CD4-positive, alpha-beta T cell (primary cell): ENCODE measurements around the gene IFITM10. TPM values are rescaled to one million over a fixed set of nuclear protein-coding genes. Genes with fewer than 3 reads are reported as not detected.
A peak's percentile ranks its signal among the peaks of the same experiment; 100 is the strongest.

Experiments used
- ATAC-seq: fragments of 200-7000 bp; cut with Tn5 transposase; one replicate; pipeline ENCODE4 v1.10.0; 2022; ENCODE audit warnings: mild to moderate bottlenecking; ENCODE audit not compliant: poor library complexity
- CTCF ChIA-PET: fragments of 350-600 bp; sonication (Branson Sonifier 250); formaldehyde crosslinking; loops from one replicate; lab custom pipeline; 2021; ENCODE audit warnings: antibody characterized with exemption, inconsistent platforms; lab: Charles Lee
- POLR2A ChIA-PET: fragments of 350-600 bp; sonication (Branson Sonifier 250); formaldehyde crosslinking; loops from one replicate; lab custom pipeline; 2021; ENCODE audit warnings: antibody characterized with exemption, inconsistent platforms; lab: Charles Lee
- DNase-seq, 14 experiments: peaks; one replicate each; pipeline ENCODE4 v3.0.0-alpha.2; 2013 to 2020; ENCODE audit warnings: mixed read lengths in 2 of 14
- H3K27ac ChIP-seq, 2 donors: one replicate each; pipeline versions ENCODE4 v1.5.1 to v1.7.0; 2013; ENCODE audit warnings: low read length in 2 of 2, low read depth in 1 of 2, mild to moderate bottlenecking in 1 of 2
- H3K27me3 ChIP-seq, 2 experiments: 1 replicate in 1 of 2; 2 replicates in 1 of 2; pipeline versions ENCODE4 v1.6.1 to v1.7.0; 2013; ENCODE audit warnings: low read length in 2 of 2, control low read depth in 1 of 2, mild to moderate bottlenecking in 1 of 2, moderate library complexity in 1 of 2; ENCODE audit not compliant: insufficient read depth in 2 of 2, control insufficient read depth in 1 of 2
- H3K36me3 ChIP-seq: one replicate; pipeline ENCODE4 v1.6.1; 2013; ENCODE audit warnings: low read length, control low read depth; ENCODE audit not compliant: insufficient read depth
- H3K4me1 ChIP-seq: one replicate; pipeline ENCODE4 v1.6.1; 2013; ENCODE audit warnings: low read length, control low read depth; ENCODE audit not compliant: insufficient read depth
- H3K4me3 ChIP-seq: one replicate; pipeline ENCODE4 v1.5.1; 2013; ENCODE audit warnings: mild to moderate bottlenecking, low read length, moderate library complexity
- H3K9me3 ChIP-seq, 2 experiments: 1 replicate in 1 of 2; 2 replicates in 1 of 2; pipeline versions ENCODE4 v1.6.1 to v1.7.0; 2013; ENCODE audit warnings: low read length in 2 of 2, mild to moderate bottlenecking in 2 of 2, control low read depth in 1 of 2, moderate library complexity in 1 of 2; ENCODE audit not compliant: control insufficient read depth in 1 of 2, insufficient read depth in 1 of 2
- H3K27ac Mint-ChIP-seq: one replicate; pipeline ENCODE4 v1.8.0; 2020; ENCODE audit warnings: mixed read lengths
- H3K27me3 Mint-ChIP-seq: one replicate; pipeline ENCODE4 v1.8.0; 2021; ENCODE audit warnings: mixed read lengths
- H3K36me3 Mint-ChIP-seq: one replicate; pipeline ENCODE4 v1.8.0; 2021; ENCODE audit warnings: low read depth, mixed read lengths
- H3K4me1 Mint-ChIP-seq: one replicate; pipeline ENCODE4 v1.8.0; 2021; ENCODE audit warnings: low read depth, mixed read lengths
- H3K4me3 Mint-ChIP-seq: one replicate; pipeline ENCODE4 v1.8.0; 2020; ENCODE audit warnings: mild to moderate bottlenecking, mixed read lengths
- H3K9me3 Mint-ChIP-seq: one replicate; pipeline ENCODE4 v1.8.0; 2020; ENCODE audit warnings: mixed read lengths
- CTCF ChIP-seq: fragments of 200-600 bp; IDR thresholded peaks from one replicate; pipeline ENCODE4 v1.8.0; 2022; ENCODE audit warnings: antibody characterized with exemption, mild to moderate bottlenecking
- intact Hi-C, 2 experiments: fragments of 100-400 bp; cut with DNase I in 1 of 2; cut with micrococcal nuclease in 1 of 2; formaldehyde crosslinking; loops; one replicate each; pipeline versions ENCODE4 v1.15.1 to v1.9.0; 2023 to 2025; cut with DNase I, micrococcal nuclease
- total RNA-seq, 174 experiments: library from RNA in 2 of 174; stranded (reverse) in 2 of 174; gene quantifications; one replicate each; pipeline ENCODE4 v1.2.3 and lab custom pipeline; 2021 to 2026

Gene IFITM10
- total RNA-seq, 2 experiments from 2014 or later, result 1.7 TPM

- intact Hi-C loops, result no loop called here
- H3K9me3 ChIP-seq, result no peaks in the 10 kb centered on the region
- H3K27me3 ChIP-seq, result no peaks in the 10 kb centered on the region
- Mint-ChIP-seq H3K36me3 (peaks cover 44% of the 10 kb centered on the region), H3K4me3 (peak overlapping the region; percentile 79), H3K27me3 (no peaks in the 10 kb centered on the region), H3K4me1 (peaks cover 71% of the 10 kb centered on the region), H3K27ac (peak overlapping the region; percentile 90), H3K9me3 (no peaks in the 10 kb centered on the region)
- peak overlapping the region; percentile 44 for H3K4me3 ChIP-seq
- H3K36me3 ChIP-seq, result peaks cover 52% of the 10 kb centered on the region
- ATAC-seq, result peak; percentile 72
- H3K4me1 ChIP-seq, result peaks cover 85% of the 10 kb centered on the region
- DNase-seq, result peak in 12 of 14 experiments; percentile 34 to 85 (median 57)
- POLR2A ChIA-PET, result interaction anchor here (1.0 to 1.7 kb wide), 4 partner anchors 24 to 96 kb away, joined by 3 to 7 read pairs (median 4); partner anchors contain the start of gene LSP1
- H3K27ac ChIP-seq, result peak overlapping the region; percentile 67 to 76
- CTCF ChIA-PET, result interaction anchor here (1.2 kb wide), 1 partner anchor 191 kb away, joined by 3 read pairs; no protein-coding TSS in a partner anchor
- TF ChIP-seq CTCF, result peak; percentile 10
These were observed 7.6 kb upstream of the IFITM10 start for GRCh38 chr11:1757861-1758610.

GRCh38 chr11:1756791-1757771, 6.7 kb upstream of the IFITM10 start:
- intact Hi-C loops, result no loop called here
- CTCF ChIA-PET, result interaction anchor here (0.9 to 1.2 kb wide), 2 partner anchors 125 to 192 kb away, joined by 3 to 4 read pairs; no protein-coding TSS in a partner anchor
- Histone ChIP-seq H3K27me3 (no peaks in the 10 kb centered on the region), H3K9me3 (no peaks in the 10 kb centered on the region), H3K4me3 (peak overlapping the region; percentile 44), H3K4me1 (peaks cover 82% of the 10 kb centered on the region), H3K36me3 (peaks cover 60% of the 10 kb centered on the region), H3K27ac (peak overlapping the region in 1 of 2 donors; percentile 67)
- Mint-ChIP-seq H3K9me3 (no peaks in the 10 kb centered on the region), H3K4me1 (peaks cover 66% of the 10 kb centered on the region), H3K27ac (peak overlapping the region; percentile 90), H3K27me3 (no peaks in the 10 kb centered on the region), H3K4me3 (peak overlapping the region; percentile 79), H3K36me3 (peaks cover 50% of the 10 kb centered on the region)
- no peak for TF ChIP-seq CTCF
- POLR2A ChIA-PET, result interaction anchor here (0.8 to 1.7 kb wide), 6 partner anchors 10 to 96 kb away, joined by 3 to 7 read pairs (median 4); partner anchors contain the start of gene LSP1
- no peak for DNase-seq
- peak; percentile 8 for ATAC-seq
